Adrenal gland (tissue), 12 donors: ENCODE results near the gene AGAP1. TPM values are rescaled to one million over a fixed set of nuclear protein-coding genes. Genes with fewer than 3 reads are reported as not detected.

Experiments
- DNase-seq, 7 donors: peaks; one replicate each; pipeline ENCODE4 v3.0.0-alpha.2; 2019 to 2020
- H3K27ac ChIP-seq, 5 donors: fragments of 200-600 bp; sonication (generic) in 4 of 5; 1 replicate in 3 of 5; 2 replicates in 2 of 5; pipeline versions ENCODE4 v1.5.1 to v1.8.0; 2016 to 2020; ENCODE audit warnings: mild to moderate bottlenecking in 1 of 5
- H3K27me3 ChIP-seq: fragments of 200-600 bp; 2 replicates; pipeline ENCODE4 v1.8.0; 2021
- H3K36me3 ChIP-seq, 2 donors: fragments of 200-600 bp; replicated peaks in 1 of 2; 1 replicate in 1 of 2; 2 replicates in 1 of 2; pipeline versions ENCODE4 v1.5.1 to v1.8.0; 2018 to 2022
- H3K4me1 ChIP-seq, 2 donors: fragments of 200-600 bp; replicated peaks in 1 of 2; 1 replicate in 1 of 2; 2 replicates in 1 of 2; pipeline versions ENCODE4 v1.5.1 to v1.8.0; 2018 to 2021
- H3K4me3 ChIP-seq, 4 donors: fragments of 200-600 bp; sonication (generic) in 3 of 4; one replicate each; pipeline ENCODE4 v1.5.1; 2016 to 2018
- H3K9me3 ChIP-seq, 3 donors: fragments of 200-600 bp; sonication (generic) in 1 of 3; replicated peaks in 1 of 3; 1 replicate in 2 of 3; 2 replicates in 1 of 3; pipeline versions ENCODE4 v1.5.1 to v1.8.0; 2016 to 2021
- POLR2A ChIP-seq, 2 donors: fragments of 450-650 bp; IDR thresholded peaks; one replicate each; pipeline ENCODE4 v1.6.1; 2017; ENCODE audit warnings: antibody characterized with exemption in 2 of 2, mild to moderate bottlenecking in 2 of 2, moderate library complexity in 1 of 2
- WGBS, 4 donors: extraction: QIAGEN DNeasy Blood & Tissue Kit in 2 of 4; methylation state at CpG; one replicate each; pipeline versions ENCODE4 v1.1.5 to v1.1.7; 2013 to 2017; 5-methylcytosine and 5-hydroxymethylcytosine counted together
- intact Hi-C, 2 donors: fragments of 100-400 bp; cut with DNase I; formaldehyde crosslinking; loops; one replicate each; pipeline versions ENCODE4 v1.14.1 to v1.15.0; 2022 to 2023
- polyA plus RNA-seq, 3 donors: library from polyadenylated mRNA; stranded (reverse); fragments of 200-250 nt in 2 of 3; fragments of 350-450 nt in 1 of 3; fragmentation: Illumina TruSeq in 1 of 3; extraction: RNeasy Lipid Tissue Mini Kit (QIAGEN cat#74804) in 1 of 3; gene quantifications; one replicate each; pipeline ENCODE4 v1.2.3, GENCODE V29; 2013 to 2014
- total RNA-seq, 9 donors: library from RNA; depleted of rRNA in 4 of 9; stranded (reverse); fragments of >200 nt in 4 of 9; fragments of 120-200 nt in 1 of 9; fragmentation: NEBNext Ultra II Directional in 1 of 9; extraction: Animal tissue kit (Norgen Biotek cat#: 25700) in 1 of 9; gene quantifications; one replicate each; pipeline versions ENCODE4 v1.1.0 to v1.2.4, GENCODE V29; 2013 to 2023
- TF ChIP-seq, protein P1 (sequence below), 6 experiments: fragments of 450-650 bp in 4 of 6; fragments of 200-600 bp in 2 of 6; sonication (generic) in 1 of 6; IDR thresholded peaks; 1 replicate in 5 of 6; 2 replicates in 1 of 6; pipeline versions ENCODE4 v1.5.1 to v1.8.0; 2016 to 2021; ENCODE audit warnings: antibody characterized with exemption in 6 of 6, mild to moderate bottlenecking in 2 of 6, moderate library complexity in 1 of 6
- donor health status: healthy with polysubstance abuse.
- donor health status: Bipolar disorder and iron deficiency.
- donor health status: DM: yes; HTN: yes; CAD: no.
- donor health status: DM: no; HTN: no; CAD: no.
- donor health status: DM: no; HTN: no; CAD: no.
- donor health status: DM: yes; HTN: yes; CAD: no.

AGAP1 gene
- total and polyA plus RNA-seq, 12 donors = 5.3 to 29.6 (median 17.7) TPM

GRCh38 chr2:235576337-235576910, 82.6 kb downstream of the AGAP1 start:
- Histone ChIP-seq H3K9me3 (no peaks in the 10 kb centered on the region), H3K27ac (no peak overlapping the region), H3K4me1 (peaks cover 0 to 7% of the 10 kb centered on the region in 2 donors), H3K27me3 (no peaks in the 10 kb centered on the region), H3K36me3 (no peaks in the 10 kb centered on the region), H3K4me3 (no peak overlapping the region)
- WGBS, 4 donors = 93 to 96% (median 94%) methylated on average over 10 to 11 of the region's 11 CpGs
- intact Hi-C loops = no loop called here
- no peak for DNase-seq
- TF ChIP-seq, protein P1, sequence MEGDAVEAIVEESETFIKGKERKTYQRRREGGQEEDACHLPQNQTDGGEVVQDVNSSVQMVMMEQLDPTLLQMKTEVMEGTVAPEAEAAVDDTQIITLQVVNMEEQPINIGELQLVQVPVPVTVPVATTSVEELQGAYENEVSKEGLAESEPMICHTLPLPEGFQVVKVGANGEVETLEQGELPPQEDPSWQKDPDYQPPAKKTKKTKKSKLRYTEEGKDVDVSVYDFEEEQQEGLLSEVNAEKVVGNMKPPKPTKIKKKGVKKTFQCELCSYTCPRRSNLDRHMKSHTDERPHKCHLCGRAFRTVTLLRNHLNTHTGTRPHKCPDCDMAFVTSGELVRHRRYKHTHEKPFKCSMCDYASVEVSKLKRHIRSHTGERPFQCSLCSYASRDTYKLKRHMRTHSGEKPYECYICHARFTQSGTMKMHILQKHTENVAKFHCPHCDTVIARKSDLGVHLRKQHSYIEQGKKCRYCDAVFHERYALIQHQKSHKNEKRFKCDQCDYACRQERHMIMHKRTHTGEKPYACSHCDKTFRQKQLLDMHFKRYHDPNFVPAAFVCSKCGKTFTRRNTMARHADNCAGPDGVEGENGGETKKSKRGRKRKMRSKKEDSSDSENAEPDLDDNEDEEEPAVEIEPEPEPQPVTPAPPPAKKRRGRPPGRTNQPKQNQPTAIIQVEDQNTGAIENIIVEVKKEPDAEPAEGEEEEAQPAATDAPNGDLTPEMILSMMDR (IDR thresholded peaks at IDR 0.05) = no peak
- TF ChIP-seq POLR2A (IDR thresholded peaks at IDR 0.05) = no peak

DNA sequence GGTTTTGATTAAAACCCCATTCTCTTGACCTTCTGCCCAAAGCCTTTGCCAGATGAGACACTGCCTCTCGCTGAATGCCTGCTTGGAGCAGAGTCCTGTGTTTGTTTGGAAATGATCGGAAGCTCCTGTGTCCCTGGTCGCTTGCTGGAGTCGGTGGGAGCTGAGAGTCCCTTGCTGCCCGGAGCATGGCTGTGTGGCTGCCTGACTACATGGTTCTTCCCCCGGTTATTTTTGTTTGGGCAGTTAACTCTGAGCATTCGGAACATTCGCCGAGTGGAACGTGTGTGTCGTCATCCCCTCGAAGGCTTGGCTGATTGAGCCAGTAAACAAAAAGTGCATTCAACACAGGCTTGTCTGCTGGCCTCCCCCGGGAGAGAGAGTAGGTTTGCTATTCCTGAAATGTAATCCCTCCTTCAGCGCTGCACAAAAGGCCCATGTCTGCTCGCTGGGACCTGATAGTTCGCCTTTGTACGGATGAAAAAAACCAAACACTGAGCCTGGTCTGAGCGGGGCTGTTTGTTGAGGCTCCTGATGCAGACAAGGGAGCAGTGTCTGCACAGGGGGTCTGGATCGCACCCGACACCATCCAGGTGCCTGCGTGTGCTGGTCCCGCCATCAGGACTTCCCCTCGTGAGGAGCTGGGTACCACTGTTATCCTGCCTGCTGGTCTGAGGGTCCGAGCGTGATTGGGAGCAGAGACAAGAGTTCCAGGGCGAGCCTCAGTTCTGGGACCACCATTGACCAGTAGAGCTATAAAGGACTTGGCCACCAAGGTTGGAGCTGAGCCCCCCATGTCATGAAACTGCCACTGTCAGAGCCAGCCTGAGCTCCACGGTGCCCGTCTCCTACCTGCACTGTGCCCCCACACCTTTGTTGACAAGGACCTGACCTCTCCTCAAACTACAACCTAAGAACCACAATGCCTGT, 83.8 kb downstream of the AGAP1 start:
- DNase-seq = peak in 1 of 7 donors; percentile 11
- no peaks in the 10 kb centered on the region for H3K27me3 ChIP-seq
- 75 to 92% (median 79%) methylated on average over 19 to 28 of the region's 28 CpGs for WGBS, 4 donors
- no peaks in the 10 kb centered on the region for H3K9me3 ChIP-seq
- no peaks in the 10 kb centered on the region for H3K36me3 ChIP-seq
- TF ChIP-seq POLR2A (IDR thresholded peaks at IDR 0.05) = no peak
- TF ChIP-seq, protein P1 (IDR thresholded peaks at IDR 0.05) = no peak
- intact Hi-C loops = no loop called here
- H3K4me3 ChIP-seq = no peak overlapping the region
- H3K27ac ChIP-seq = no peak overlapping the region
- peaks cover 1 to 9% of the 10 kb centered on the region in 2 donors for H3K4me1 ChIP-seq

GRCh38 chr2:235579128-235579527, 85.3 kb downstream of the AGAP1 start:
- peaks cover 6 to 9% of the 10 kb centered on the region in 2 donors for H3K4me1 ChIP-seq
- H3K36me3 ChIP-seq = no peaks in the 10 kb centered on the region
- H3K27ac ChIP-seq = no peak overlapping the region
- H3K4me3 ChIP-seq = no peak overlapping the region
- DNase-seq = no peak
- TF ChIP-seq, protein P1 (IDR thresholded peaks at IDR 0.05) = no peak
- TF ChIP-seq POLR2A (IDR thresholded peaks at IDR 0.05) = no peak
- WGBS, 4 donors = 95 to 96% (median 95%) methylated on average over 9 of the region's 9 CpGs
- no peaks in the 10 kb centered on the region for H3K27me3 ChIP-seq
- H3K9me3 ChIP-seq = no peaks in the 10 kb centered on the region
- intact Hi-C loops = no loop called here

DNA sequence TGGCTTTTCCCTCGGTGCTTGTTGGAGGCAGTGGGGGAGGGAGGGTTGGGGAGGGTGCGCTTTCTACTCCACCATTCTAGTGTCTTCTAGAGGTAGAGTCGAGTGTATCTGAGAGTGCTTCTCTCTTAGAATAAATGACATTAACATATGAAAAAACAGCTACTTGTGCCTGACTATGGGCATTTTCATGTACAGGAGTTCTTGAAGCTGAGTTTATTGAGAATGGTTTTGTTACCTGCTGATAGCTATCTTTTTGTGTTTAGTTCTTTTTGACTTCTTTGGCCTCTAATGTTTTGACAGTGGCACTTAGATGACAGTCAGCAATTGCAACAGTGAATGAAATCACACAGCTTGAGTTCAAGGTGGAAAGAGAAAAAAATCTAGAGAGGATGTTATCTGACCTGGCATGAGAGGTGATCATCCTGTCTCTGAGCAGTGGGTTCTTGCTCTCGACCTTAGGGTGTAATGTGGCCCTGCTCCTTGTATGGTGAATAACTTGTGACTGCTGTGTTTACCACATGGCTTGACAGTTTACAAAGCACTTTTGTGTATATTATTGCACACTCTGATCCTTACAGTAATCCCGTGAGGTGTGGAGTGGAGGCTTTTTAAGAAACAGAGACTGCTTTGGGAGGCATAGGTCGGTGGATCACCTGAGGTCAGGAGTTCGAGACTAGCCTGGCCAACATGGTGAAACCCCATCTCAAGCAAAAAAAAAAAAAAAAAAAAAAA, 86.7 kb downstream of the AGAP1 start:
- no peak overlapping the region for H3K4me3 ChIP-seq
- no peak for TF ChIP-seq POLR2A (IDR thresholded peaks at IDR 0.05)
- TF ChIP-seq, protein P1 (IDR thresholded peaks at IDR 0.05) = no peak
- peaks cover 6 to 9% of the 10 kb centered on the region in 2 donors for H3K4me1 ChIP-seq
- no peaks in the 10 kb centered on the region for H3K27me3 ChIP-seq
- no peaks in the 10 kb centered on the region for H3K36me3 ChIP-seq
- 76 to 82% (median 80%) methylated on average over 7 of the region's 7 CpGs for WGBS, 4 donors
- intact Hi-C loops = no loop called here
- no peak overlapping the region for H3K27ac ChIP-seq
- H3K9me3 ChIP-seq = no peaks in the 10 kb centered on the region
- DNase-seq = no peak
